ENCODE measurements around the gene IDH3A. TPM values are rescaled to one million over a fixed set of nuclear protein-coding genes. Genes with fewer than 3 reads are reported as not detected.

IDH3A gene
- total RNA-seq, 1 donor from 2014 or later, result 78.3 TPM

- DNase-seq (no peak), ATAC-seq (no peak)
- no peaks in the 10 kb centered on the region for H3K4me1 ChIP-seq
- no peaks in the 10 kb centered on the region for H3K9me3 ChIP-seq
- H3K36me3 ChIP-seq, result no peaks in the 10 kb centered on the region
- H3K27ac ChIP-seq, result no peak overlapping the region
- H3K27me3 ChIP-seq (ENCODE audit: low read depth), result no peaks in the 10 kb centered on the region
- TF ChIP-seq CTCF (IDR thresholded peaks at IDR 0.05), result no peak
- intact Hi-C loops (cut with DNase I), result no loop called here
- H3K4me3 ChIP-seq, result no peak overlapping the region
Measured at GRCh38 chr15:78140292-78140691, 8.9 kb upstream of the IDH3A start.

GRCh38 chr15:78142332-78142731 lies 6.8 kb upstream of the IDH3A start:
- no peaks in the 10 kb centered on the region for H3K36me3 ChIP-seq
- DNase-seq (no peak), ATAC-seq (no peak)
- no peak for TF ChIP-seq CTCF (IDR thresholded peaks at IDR 0.05)
- no peaks in the 10 kb centered on the region for H3K4me1 ChIP-seq
- no peak overlapping the region for H3K4me3 ChIP-seq
- no peaks in the 10 kb centered on the region for H3K27me3 ChIP-seq (ENCODE audit: low read depth)
- no peaks in the 10 kb centered on the region for H3K9me3 ChIP-seq
- H3K27ac ChIP-seq, result no peak overlapping the region
- intact Hi-C loops (cut with DNase I), result no loop called here

GRCh38 chr15:78146425-78147154 lies 2.6 kb upstream of the IDH3A start:
- ATAC-seq (no peak), DNase-seq (no peak)
- Histone ChIP-seq H3K4me1 (peaks cover 26% of the 10 kb centered on the region), H3K27me3 (ENCODE audit: low read depth) (no peaks in the 10 kb centered on the region), H3K27ac (no peak overlapping the region), H3K36me3 (no peaks in the 10 kb centered on the region), H3K9me3 (no peaks in the 10 kb centered on the region), H3K4me3 (no peak overlapping the region)
- TF ChIP-seq CTCF (IDR thresholded peaks at IDR 0.05), result no peak
- intact Hi-C loops (cut with DNase I), result no loop called here

GRCh38 chr15:78147566-78147965 lies 1.6 kb upstream of the IDH3A start:
- intact Hi-C loops (cut with DNase I), result no loop called here
- Histone ChIP-seq H3K9me3 (no peaks in the 10 kb centered on the region), H3K27me3 (ENCODE audit: low read depth) (no peaks in the 10 kb centered on the region), H3K4me1 (peaks cover 26% of the 10 kb centered on the region), H3K4me3 (no peak overlapping the region), H3K27ac (no peak overlapping the region), H3K36me3 (no peaks in the 10 kb centered on the region)
- no peak for ATAC-seq
- no peak for TF ChIP-seq CTCF (IDR thresholded peaks at IDR 0.05)
- no peak for DNase-seq

- peak overlapping the region; percentile 81 for H3K4me3 ChIP-seq
- DNase-seq (no peak), ATAC-seq (peak in 1 of 2 donors; percentile 1)
- no peaks in the 10 kb centered on the region for H3K36me3 ChIP-seq
- peak overlapping the region; percentile 88 for H3K27ac ChIP-seq
- no peak for TF ChIP-seq CTCF (IDR thresholded peaks at IDR 0.05)
- intact Hi-C loops (cut with DNase I), result no loop called here
- H3K9me3 ChIP-seq, result no peaks in the 10 kb centered on the region
- H3K4me1 ChIP-seq, result peaks cover 26% of the 10 kb centered on the region
- H3K27me3 ChIP-seq (ENCODE audit: low read depth), result no peaks in the 10 kb centered on the region
Measured at GRCh38 chr15:78148392-78149067, 632 bp upstream of the IDH3A start.
